Measurements from ENCODE around the gene TMEM120B. TPM values are rescaled to one million over a fixed set of nuclear protein-coding genes. Genes with fewer than 3 reads are reported as not detected.

The TMEM120B gene
- total and polyA plus RNA-seq, 2 of the 13 experiments (the other 11 are each of a cell fraction or from before 2014, with no cell fraction given): 7.1 to 12.9 TPM

DNA sequence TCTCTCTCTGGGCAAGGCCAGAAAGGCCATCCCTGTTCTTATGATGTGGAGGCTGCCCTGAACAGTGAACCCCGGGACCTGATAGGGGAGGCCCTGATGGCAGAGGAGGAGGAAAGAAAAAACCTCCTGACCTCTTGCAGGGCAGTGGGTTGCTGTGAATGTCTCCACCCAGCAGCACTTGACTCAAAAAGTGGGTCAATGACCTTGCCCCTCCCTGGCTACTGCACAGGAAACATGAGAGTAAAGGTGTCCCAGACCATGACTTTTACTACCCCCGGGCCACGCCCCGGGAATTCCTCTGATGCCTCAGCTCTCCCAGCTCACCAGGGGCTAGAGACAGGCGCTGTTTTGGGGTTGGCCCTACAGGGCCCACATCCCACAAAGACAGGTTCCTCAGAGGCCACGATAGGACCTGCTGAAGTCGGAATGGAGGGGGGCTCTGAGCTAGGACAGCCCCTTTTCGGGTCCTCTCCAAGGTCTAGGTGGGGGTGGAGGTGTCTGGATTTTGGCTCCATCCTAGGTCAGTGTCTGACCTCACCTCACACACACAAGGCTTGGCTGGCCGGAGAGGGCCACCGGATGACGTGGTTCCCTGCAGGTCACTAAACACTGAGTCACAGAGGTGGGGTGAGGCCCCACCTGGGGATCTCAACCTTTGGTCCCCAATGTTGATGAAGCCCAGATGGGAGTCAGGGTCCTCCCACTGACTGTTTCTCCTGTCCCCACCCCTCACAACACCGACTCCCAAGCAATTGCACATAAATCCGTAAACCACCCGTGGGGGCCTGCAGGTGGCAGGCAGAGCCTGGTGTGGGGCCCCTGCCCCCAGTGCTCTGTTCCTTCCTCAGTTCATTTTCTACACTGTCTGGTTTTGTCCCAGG lies 79.4 kb downstream of the TMEM120B start (continued):
- TF ChIP-seq, protein P1, sequence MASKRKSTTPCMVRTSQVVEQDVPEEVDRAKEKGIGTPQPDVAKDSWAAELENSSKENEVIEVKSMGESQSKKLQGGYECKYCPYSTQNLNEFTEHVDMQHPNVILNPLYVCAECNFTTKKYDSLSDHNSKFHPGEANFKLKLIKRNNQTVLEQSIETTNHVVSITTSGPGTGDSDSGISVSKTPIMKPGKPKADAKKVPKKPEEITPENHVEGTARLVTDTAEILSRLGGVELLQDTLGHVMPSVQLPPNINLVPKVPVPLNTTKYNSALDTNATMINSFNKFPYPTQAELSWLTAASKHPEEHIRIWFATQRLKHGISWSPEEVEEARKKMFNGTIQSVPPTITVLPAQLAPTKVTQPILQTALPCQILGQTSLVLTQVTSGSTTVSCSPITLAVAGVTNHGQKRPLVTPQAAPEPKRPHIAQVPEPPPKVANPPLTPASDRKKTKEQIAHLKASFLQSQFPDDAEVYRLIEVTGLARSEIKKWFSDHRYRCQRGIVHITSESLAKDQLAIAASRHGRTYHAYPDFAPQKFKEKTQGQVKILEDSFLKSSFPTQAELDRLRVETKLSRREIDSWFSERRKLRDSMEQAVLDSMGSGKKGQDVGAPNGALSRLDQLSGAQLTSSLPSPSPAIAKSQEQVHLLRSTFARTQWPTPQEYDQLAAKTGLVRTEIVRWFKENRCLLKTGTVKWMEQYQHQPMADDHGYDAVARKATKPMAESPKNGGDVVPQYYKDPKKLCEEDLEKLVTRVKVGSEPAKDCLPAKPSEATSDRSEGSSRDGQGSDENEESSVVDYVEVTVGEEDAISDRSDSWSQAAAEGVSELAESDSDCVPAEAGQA (IDR thresholded peaks at IDR 0.05; ENCODE audit: low read depth): no peak; the same call in 1 of the 2 replicates
- TF ChIP-seq, protein P1 (CRISPR knock-in tag; IDR thresholded peaks at IDR 0.05; ENCODE audit: borderline replicate concordance): no peak
- TF ChIP-seq ATF6 (CRISPR knock-in tag; conservative IDR thresholded peaks at IDR 0.05): no peak
- no peak for TF ChIP-seq TAF1 (CRISPR knock-in tag; IDR thresholded peaks at IDR 0.05)
- TF ChIP-seq GMEB2 (CRISPR knock-in tag; IDR thresholded peaks at IDR 0.05; ENCODE audit: low read depth): no peak
- peak; percentile 15; the same call in 1 of the 2 replicates for TF ChIP-seq KAT8 (CRISPR knock-in tag; IDR thresholded peaks at IDR 0.05)
- no peak for TF ChIP-seq NFRKB (IDR thresholded peaks at IDR 0.05)
- no peak for TF ChIP-seq ZEB1 (IDR thresholded peaks at IDR 0.05; ENCODE audit: insufficient replicate concordance, low read depth)
- no peak for TF ChIP-seq RFXANK (CRISPR knock-in tag; IDR thresholded peaks at IDR 0.05)
- TF ChIP-seq RFXAP (CRISPR knock-in tag; IDR thresholded peaks at IDR 0.05; ENCODE audit: borderline replicate concordance): no peak
- TF ChIP-seq ZNF326 (CRISPR knock-in tag; IDR thresholded peaks at IDR 0.05; ENCODE audit: borderline replicate concordance): no peak
- no peak for TF ChIP-seq KDM3A (CRISPR knock-in tag; IDR thresholded peaks at IDR 0.05; ENCODE audit: low read depth)
- TF ChIP-seq BATF2 (CRISPR knock-in tag; IDR thresholded peaks at IDR 0.05): no peak
- TF ChIP-seq, protein P2, sequence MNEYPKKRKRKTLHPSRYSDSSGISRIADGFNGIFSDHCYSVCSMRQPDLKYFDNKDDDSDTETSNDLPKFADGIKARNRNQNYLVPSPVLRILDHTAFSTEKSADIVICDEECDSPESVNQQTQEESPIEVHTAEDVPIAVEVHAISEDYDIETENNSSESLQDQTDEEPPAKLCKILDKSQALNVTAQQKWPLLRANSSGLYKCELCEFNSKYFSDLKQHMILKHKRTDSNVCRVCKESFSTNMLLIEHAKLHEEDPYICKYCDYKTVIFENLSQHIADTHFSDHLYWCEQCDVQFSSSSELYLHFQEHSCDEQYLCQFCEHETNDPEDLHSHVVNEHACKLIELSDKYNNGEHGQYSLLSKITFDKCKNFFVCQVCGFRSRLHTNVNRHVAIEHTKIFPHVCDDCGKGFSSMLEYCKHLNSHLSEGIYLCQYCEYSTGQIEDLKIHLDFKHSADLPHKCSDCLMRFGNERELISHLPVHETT (CRISPR knock-in tag; conservative IDR thresholded peaks at IDR 0.05): no peak
- no peak for TF ChIP-seq ZNF224 (CRISPR knock-in tag; IDR thresholded peaks at IDR 0.05)
- no peak for TF ChIP-seq ZNF652 (CRISPR knock-in tag; IDR thresholded peaks at IDR 0.05; ENCODE audit: borderline replicate concordance, low read depth)
- no peak for TF ChIP-seq ZNF724P (CRISPR knock-in tag; IDR thresholded peaks at IDR 0.05; ENCODE audit: borderline replicate concordance)
- 0 out of 2 replicates have a peak, but pooled peaks have one; percentile 6 for TF ChIP-seq CEBPG (CRISPR knock-in tag; IDR thresholded peaks at IDR 0.05)
- TF ChIP-seq CREB1 (IDR thresholded peaks at IDR 0.05): peak; percentile 80
- TF ChIP-seq CREB1 (CRISPR knock-in tag; IDR thresholded peaks at IDR 0.05): no peak
